HEK293 (cell line): ENCODE measurements around the gene SCN8A.

Experiments
- CTCF ChIA-PET: fragments of 350-600 bp; formaldehyde crosslinking; extraction: SDS; loops from one replicate; lab custom pipeline; 2021; ENCODE audit warnings: antibody characterized with exemption; lab: Yijun Ruan, JAX
- POLR2A ChIA-PET: fragments of 300-600 bp; formaldehyde crosslinking; extraction: SDS; loops from one replicate; lab custom pipeline; 2020; ENCODE audit warnings: antibody characterized with exemption, inconsistent platforms; lab: Yijun Ruan, JAX
- H3K27ac ChIP-seq: fragments of 200-500 bp; sonication (Bioruptor generic); 2 replicates; pipeline ENCODE4 v1.5.1; 2014; ENCODE audit warnings: low read depth, low read length, control low read depth, inconsistent platforms; ENCODE audit errors: extremely low read depth
- H3K36me3 ChIP-seq, 2 experiments: fragments of 200-500 bp in 1 of 2; sonication (Bioruptor generic) in 1 of 2; 1 replicate in 1 of 2; 2 replicates in 1 of 2; pipeline ENCODE4 v1.5.1; 2014 to 2017; ENCODE audit warnings: inconsistent platforms in 2 of 2, low read length in 2 of 2; ENCODE audit not compliant: control insufficient read depth in 2 of 2, insufficient read depth in 1 of 2
- H3K4me1 ChIP-seq: fragments of 200-500 bp; sonication (Bioruptor generic); 2 replicates; pipeline ENCODE4 v1.5.1; 2014; ENCODE audit warnings: mild to moderate bottlenecking, low read length, inconsistent platforms; ENCODE audit not compliant: control insufficient read depth, insufficient read depth
- H3K4me3 ChIP-seq: 2 replicates; pipeline ENCODE4 v1.5.1; 2011; ENCODE audit warnings: low read depth, mild to moderate bottlenecking, control low read depth, low read length, moderate library complexity
- H3K9me3 ChIP-seq: fragments of 200-500 bp; sonication (Bioruptor generic); 2 replicates; pipeline ENCODE4 v1.5.1; 2014; ENCODE audit warnings: low read depth, low read length, inconsistent platforms; ENCODE audit not compliant: control insufficient read depth, insufficient read depth
- AEBP2 ChIP-seq: fragments of 450-650 bp; formaldehyde crosslinking; IDR thresholded peaks from 2 replicates; pipeline ENCODE4 v1.5.1; 2016; ENCODE audit warnings: missing biosample characterization, missing genetic modification characterization, borderline replicate concordance
- BCL11A ChIP-seq: fragments of 450-650 bp; formaldehyde crosslinking; IDR thresholded peaks from 2 replicates; pipeline ENCODE4 v1.5.1; 2016; ENCODE audit warnings: low read depth, missing biosample characterization, missing genetic modification characterization
- HIC1 ChIP-seq: fragments of 450-650 bp; formaldehyde crosslinking; IDR thresholded peaks from 2 replicates; pipeline ENCODE4 v1.5.1; 2016; ENCODE audit warnings: missing biosample characterization, missing genetic modification characterization
- REPIN1 ChIP-seq: fragments of 450-650 bp; formaldehyde crosslinking; IDR thresholded peaks from 2 replicates; pipeline ENCODE4 v1.5.1; 2017; ENCODE audit warnings: missing biosample characterization, missing genetic modification characterization, low read depth
- REST ChIP-seq: fragments of 450-650 bp; formaldehyde crosslinking; IDR thresholded peaks from 2 replicates; pipeline ENCODE4 v1.5.1; 2016; ENCODE audit warnings: missing biosample characterization, missing genetic modification characterization
- SP2 ChIP-seq: fragments of 450-650 bp; formaldehyde crosslinking; IDR thresholded peaks from 2 replicates; pipeline ENCODE4 v1.5.1; 2016; ENCODE audit warnings: missing biosample characterization, missing genetic modification characterization
- ZBTB7A ChIP-seq: fragments of 450-650 bp; formaldehyde crosslinking; IDR thresholded peaks from 2 replicates; pipeline ENCODE4 v1.5.1; 2016; ENCODE audit warnings: low read depth, missing biosample characterization, missing genetic modification characterization
- ZNF473 ChIP-seq: fragments of 450-650 bp; formaldehyde crosslinking; IDR thresholded peaks from 2 replicates; pipeline ENCODE4 v1.5.1; 2017; ENCODE audit warnings: missing biosample characterization, missing genetic modification characterization
- ZNF610 ChIP-seq: fragments of 450-650 bp; formaldehyde crosslinking; IDR thresholded peaks from 2 replicates; pipeline ENCODE4 v1.5.1; 2016; ENCODE audit warnings: missing biosample characterization, missing genetic modification characterization, borderline replicate concordance
- ZNF621 ChIP-seq: fragments of 450-650 bp; formaldehyde crosslinking; IDR thresholded peaks from 2 replicates; pipeline ENCODE4 v1.5.1; 2017; ENCODE audit warnings: missing biosample characterization, missing genetic modification characterization
- ZNF658 ChIP-seq: fragments of 450-650 bp; formaldehyde crosslinking; IDR thresholded peaks from 2 replicates; pipeline ENCODE4; 2016; ENCODE audit warnings: missing biosample characterization, missing genetic modification characterization
- ZXDB ChIP-seq: fragments of 450-650 bp; formaldehyde crosslinking; IDR thresholded peaks from 2 replicates; pipeline ENCODE4 v1.5.1; 2016; ENCODE audit warnings: missing biosample characterization, missing genetic modification characterization

SCN8A gene

GRCh38 chr12:51730745-51731144 lies 139.7 kb downstream of the SCN8A start:
- POLR2A ChIA-PET, result no interaction called here
- H3K9me3 ChIP-seq, result no peaks in the 10 kb centered on the region
- no peak overlapping the region for H3K27ac ChIP-seq
- TF ChIP-seq BCL11A (tag by site-specific recombination) (no peak), REPIN1 (tag by site-specific recombination) (no peak), HIC1 (tag by site-specific recombination) (no peak), AEBP2 (tag by site-specific recombination) (no peak)
- CTCF ChIA-PET, result no interaction called here
- H3K4me3 ChIP-seq, result no peak overlapping the region
- H3K36me3 ChIP-seq, result no peaks in the 10 kb centered on the region
- H3K4me1 ChIP-seq, result no peaks in the 10 kb centered on the region

GRCh38 chr12:51740536-51740935 lies 149.5 kb downstream of the SCN8A start:
- TF ChIP-seq REST, result peak; percentile 93
- no peak for TF ChIP-seq ZNF658 (tag by site-specific recombination)
- ChIA-PET CTCF (interaction anchor here (1.2 kb wide), 1 partner anchor 285 kb away, joined by 3 read pairs; no protein-coding TSS in a partner anchor), POLR2A (no interaction called here)
- no peaks in the 10 kb centered on the region for H3K9me3 ChIP-seq
- no peaks in the 10 kb centered on the region for H3K36me3 ChIP-seq
- no peak overlapping the region for H3K27ac ChIP-seq
- no peak overlapping the region for H3K4me3 ChIP-seq
- H3K4me1 ChIP-seq, result no peaks in the 10 kb centered on the region

GRCh38 chr12:51744235-51744634 lies 153.2 kb downstream of the SCN8A start:
- H3K36me3 ChIP-seq, result peaks cover 0 to 3% of the 10 kb centered on the region in 2 experiments; a peak in 1 of 3 replicates
- H3K4me1 ChIP-seq, result no peaks in the 10 kb centered on the region
- POLR2A ChIA-PET, result no interaction called here
- CTCF ChIA-PET, result interaction anchor here (0.8 kb wide), 1 partner anchor 12 kb away, joined by 3 read pairs; no protein-coding TSS in a partner anchor
- H3K27ac ChIP-seq, result no peak overlapping the region
- no peak overlapping the region for H3K4me3 ChIP-seq
- TF ChIP-seq ZNF473 (tag by site-specific recombination) (no peak), ZNF610 (tag by site-specific recombination) (no peak), SP2 (no peak), ZXDB (tag by site-specific recombination) (no peak), ZNF621 (tag by site-specific recombination) (no peak), ZBTB7A (no peak)
- H3K9me3 ChIP-seq, result no peaks in the 10 kb centered on the region
